IPS DF 4.7 (cell line): ENCODE data around the gene SMARCA4.
"Not testable (repeated sequence)": the region's sequence is repeated elsewhere in the genome, so short reads cannot be mapped to it uniquely, and the experiment has no call there.

Source experiments
- DNase-seq: peaks from one replicate; pipeline ENCODE4 v3.0.0-alpha.2; 2013; ENCODE audit warnings: low spot score; ENCODE audit errors: extremely low read depth

The SMARCA4 gene

GRCh38 chr19:11064831-11065303 lies 104.0 kb downstream of the SMARCA4 start:
- no peak for DNase-seq

GRCh38 chr19:11066326-11066725 lies 105.5 kb downstream of the SMARCA4 start:
- DNase-seq, result no peak

DNA sequence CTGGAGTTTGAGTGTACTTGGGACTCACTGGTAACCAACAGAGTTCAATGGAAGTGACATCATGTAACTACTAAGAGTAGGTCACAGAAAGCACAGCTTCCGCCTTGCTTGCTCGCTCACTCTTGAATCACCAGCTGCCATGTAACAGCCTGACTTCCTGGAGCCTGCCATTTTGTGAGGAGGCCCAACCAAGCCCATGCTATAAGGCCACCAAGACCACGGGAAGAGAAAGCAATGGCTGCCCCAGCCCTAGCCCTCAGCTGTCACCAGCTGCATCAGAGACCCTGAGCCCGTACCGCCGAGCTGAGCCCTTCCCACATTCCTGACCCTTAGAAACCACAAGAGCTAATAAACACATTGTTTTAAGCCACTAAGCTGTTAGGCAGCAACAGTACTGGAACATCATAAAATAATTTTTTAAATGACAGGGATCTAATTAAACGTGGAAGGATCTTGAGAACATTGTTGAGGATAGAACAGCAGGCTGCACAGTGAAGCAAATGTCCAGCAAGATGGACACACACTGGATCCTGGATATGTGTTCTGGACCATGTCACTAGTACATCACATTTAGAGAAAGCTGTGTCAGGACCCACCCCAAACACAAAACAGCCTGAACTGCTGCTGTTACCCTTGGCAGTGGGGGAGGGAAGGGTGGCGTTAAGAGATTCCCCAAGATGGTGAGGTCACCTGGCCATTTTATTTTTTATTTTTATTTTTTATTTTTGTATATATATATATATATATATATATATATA lies 106.7 kb downstream of the SMARCA4 start:
- no peak for DNase-seq

DNA sequence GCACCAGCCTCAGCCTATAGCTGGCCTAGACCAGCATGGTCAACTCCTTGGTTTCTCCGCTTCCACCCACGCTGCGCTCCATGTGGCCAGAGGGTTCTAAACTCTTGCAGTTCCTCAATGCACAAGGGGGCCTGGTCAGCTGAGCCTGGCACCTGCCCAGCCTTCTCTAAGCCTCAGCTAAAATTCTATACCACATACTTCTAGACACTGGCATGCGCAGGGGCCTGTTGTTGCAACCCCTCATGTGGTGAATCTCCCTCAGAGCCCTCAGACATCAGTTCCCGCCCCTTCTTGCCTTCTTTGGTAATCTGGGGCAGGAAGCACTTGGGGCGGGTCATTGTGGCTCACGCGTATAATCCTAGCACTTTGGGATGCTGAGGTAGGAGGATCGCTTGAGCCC lies 108.7 kb downstream of the SMARCA4 start:
- no peak for DNase-seq

DNA sequence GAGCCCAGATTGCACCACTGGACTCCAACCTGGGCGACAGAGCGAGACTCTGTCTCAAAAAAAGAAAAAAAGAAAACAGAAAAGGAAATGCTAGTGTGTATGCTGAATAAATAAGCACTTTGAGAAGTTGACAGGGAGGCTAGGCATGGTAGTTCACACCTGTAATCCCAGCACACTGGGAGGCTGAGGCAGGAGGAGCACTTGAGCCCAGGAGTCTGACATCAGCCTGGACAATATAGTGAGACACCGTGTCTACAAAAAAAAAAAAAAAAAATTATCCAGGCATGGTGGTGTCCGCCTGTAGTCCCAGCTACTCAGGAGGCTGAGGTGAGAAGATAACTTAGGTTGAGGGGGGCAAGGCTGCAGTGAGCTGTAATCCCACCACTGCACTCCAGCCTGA lies 109.3 kb downstream of the SMARCA4 start:
- no peak for DNase-seq

- DNase-seq, result no peak
Observed at GRCh38 chr19:11073568-11073967, 112.7 kb downstream of the SMARCA4 start.

GRCh38 chr19:11076792-11077191 lies 116.0 kb downstream of the SMARCA4 start:
- DNase-seq, result not testable (repeated sequence)

DNA sequence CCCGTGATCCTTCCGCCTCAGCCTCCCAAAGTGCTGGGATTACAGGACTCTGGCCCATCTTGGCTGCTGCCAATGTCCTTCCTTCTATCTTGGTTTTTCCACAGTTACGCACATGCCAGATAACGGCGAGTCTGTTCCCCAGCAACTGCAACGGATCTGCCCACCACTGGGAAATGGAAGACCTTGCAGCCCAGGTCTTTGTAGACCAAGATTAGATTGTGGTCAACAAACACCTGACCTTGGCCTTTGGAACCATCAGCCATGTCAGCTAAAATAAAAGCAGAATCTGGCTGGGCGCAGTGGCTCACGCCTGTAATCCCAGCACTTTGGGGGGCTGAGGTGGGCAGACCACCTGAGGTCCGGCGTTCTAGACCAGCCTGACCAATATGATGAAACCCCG lies 118.1 kb downstream of the SMARCA4 start:
- no peak for DNase-seq

- DNase-seq, result no peak
Observed at GRCh38 chr19:11079999-11080398, 119.2 kb downstream of the SMARCA4 start.

DNA sequence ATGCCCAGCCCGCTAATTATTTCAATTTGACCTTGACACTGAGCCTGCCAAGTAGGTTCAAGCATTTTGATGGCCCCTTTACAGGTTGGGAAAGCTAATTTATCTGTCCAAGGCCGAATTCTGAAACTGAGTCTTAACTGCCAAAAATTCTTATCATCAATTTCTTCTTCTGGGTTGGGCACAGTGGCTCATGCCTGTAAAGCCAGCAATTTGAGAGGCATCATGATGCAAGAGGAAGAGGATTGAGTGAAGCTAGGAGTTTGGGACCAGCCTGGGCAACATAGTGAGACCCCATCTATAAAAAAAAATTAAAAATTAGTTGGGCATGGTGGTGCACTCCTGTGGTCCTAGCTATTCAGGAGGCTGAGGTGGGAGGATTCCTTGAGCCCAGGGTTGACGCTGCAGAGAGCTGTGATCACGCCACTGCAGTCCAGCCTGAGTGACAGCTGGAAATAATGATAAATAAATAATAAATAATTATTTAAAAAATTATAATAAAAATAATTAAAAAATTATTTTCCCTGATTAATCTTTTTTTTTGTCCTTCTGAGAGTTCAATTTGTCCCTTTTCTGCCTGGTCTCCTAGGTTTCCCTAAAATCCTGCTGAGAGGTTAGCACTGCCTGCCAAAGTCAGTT lies 127.2 kb downstream of the SMARCA4 start:
- no peak for DNase-seq

GRCh38 chr19:11088506-11089253 lies 127.8 kb downstream of the SMARCA4 start:
- no peak for DNase-seq

- peak; percentile 87 for DNase-seq
Observed at GRCh38 chr19:11089254-11090013, 128.6 kb downstream of the SMARCA4 start, which contains the start of gene LDLR. LDLR (plus strand) TSS chr19:11089463; CDS start chr19:11089549, 86 bp downstream.

DNA sequence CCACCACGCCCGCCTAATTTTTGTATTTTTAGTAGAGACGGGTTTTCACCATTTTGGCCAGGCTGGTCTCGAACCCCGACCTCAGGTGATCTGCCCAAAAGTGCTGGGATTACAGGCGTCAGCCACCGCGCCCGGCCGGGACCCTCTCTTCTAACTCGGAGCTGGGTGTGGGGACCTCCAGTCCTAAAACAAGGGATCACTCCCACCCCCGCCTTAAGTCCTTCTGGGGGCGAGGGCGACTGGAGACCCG lies 129.1 kb downstream of the SMARCA4 start:
- DNase-seq, result not testable (repeated sequence)

GRCh38 chr19:11090264-11090996 lies 129.6 kb downstream of the SMARCA4 start:
- DNase-seq, result peak; percentile 58

DNA sequence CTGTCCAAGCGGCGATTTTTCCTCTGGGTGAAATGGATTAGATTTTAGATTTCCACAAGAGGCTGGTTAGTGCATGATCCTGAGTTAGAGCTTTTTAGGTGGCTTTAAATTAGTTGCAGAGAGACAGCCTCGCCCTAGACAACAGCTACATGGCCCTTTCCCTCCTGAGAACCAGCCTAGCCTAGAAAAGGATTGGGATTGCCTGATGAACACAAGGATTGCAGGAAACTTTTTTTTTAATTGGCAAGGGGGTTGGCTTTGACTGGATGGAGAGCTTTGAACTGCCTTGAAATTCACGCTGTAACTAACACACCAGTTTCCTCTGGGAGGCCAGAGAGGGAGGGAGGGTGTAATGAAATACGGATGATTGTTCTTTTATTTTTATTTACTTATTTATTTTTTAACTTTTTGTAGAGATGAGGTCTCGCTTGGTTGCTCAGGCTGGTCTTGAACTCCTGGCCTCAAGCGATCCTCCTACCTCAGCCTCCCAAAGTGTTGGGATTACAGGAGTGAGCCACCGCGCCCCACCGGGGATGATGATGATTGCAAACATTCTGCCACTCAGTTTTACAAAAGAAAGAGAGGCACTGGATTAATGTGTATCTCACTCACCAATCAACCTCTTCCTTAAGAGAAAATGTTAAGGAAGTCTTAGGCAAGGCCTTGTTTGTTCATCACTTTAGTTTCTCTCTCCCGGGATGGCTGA lies 130.3 kb downstream of the SMARCA4 start:
- no peak for DNase-seq

DNA sequence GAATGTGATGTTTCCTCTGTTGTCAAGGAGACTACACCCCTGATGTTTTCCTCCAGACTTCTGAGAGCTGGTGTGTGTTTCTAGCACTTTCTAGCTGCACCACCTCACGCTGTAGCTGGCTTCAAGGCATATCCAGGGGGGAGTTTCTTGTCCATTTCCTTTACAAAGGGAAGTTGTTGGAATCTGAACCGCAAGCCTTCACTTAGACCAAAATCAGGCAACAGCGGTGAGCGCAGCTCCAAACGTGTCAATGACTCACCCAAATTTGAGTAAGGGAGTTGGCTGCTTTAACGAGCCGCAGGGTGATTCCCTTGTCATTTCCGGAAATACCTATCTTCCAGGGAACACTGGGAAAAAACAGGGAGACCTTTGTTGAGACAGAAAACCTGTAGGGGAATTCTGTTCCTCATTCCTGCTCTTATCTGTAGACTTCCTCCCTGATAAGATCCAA lies 130.9 kb downstream of the SMARCA4 start:
- no peak for DNase-seq

- DNase-seq, result no peak
Observed at GRCh38 chr19:11092181-11092538, 131.3 kb downstream of the SMARCA4 start.

GRCh38 chr19:11093689-11094238 lies 132.9 kb downstream of the SMARCA4 start:
- DNase-seq, result no peak

- no peak for DNase-seq
Observed at GRCh38 chr19:11094520-11094894, 133.7 kb downstream of the SMARCA4 start.

DNA sequence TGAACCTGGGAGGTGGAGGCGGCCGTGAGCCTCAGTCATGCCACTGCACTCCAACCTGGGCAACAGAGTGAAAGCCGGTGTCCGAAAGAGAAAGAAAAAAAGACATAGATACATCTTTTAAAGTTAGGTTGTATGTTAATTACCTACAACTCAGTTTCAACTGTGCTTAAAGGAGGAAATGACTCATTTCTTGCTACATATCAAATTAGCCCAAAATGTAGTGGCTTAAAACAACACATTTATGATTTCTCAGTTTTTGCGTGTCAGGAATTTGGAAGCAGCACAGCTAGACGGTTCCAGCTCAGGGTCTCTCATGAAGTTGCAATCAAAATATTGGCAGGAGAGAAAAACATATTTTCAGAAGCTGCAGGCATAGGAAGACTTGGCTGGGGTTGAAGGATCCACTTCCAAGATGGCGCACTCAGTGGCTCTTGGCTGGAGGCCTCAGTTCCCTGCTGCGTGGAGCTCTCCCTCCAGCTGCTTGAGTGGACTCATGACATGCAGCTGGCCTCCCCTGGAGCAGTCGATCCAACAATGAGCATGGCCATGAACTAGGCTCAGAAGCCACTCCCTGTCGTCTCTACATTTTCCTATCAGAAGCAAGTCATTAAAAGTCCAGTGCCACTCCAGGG lies 135.5 kb downstream of the SMARCA4 start:
- no peak for DNase-seq
